Measurements from ENCODE around the gene ABLIM2. TPM values are rescaled to one million over a fixed set of nuclear protein-coding genes. Genes with fewer than 3 reads are reported as not detected.

ABLIM2 gene
- total and polyA plus RNA-seq, 2 donors (not counting 1 experiment from before 2014, with no cell fraction given), result 3.3 to 79.0 TPM

GRCh38 chr4:8103421-8104390 is 54.9 kb downstream of the ABLIM2 start:
- no peak for ATAC-seq (ENCODE audit: low read depth)
- CTCF ChIA-PET, result no interaction called here

DNA sequence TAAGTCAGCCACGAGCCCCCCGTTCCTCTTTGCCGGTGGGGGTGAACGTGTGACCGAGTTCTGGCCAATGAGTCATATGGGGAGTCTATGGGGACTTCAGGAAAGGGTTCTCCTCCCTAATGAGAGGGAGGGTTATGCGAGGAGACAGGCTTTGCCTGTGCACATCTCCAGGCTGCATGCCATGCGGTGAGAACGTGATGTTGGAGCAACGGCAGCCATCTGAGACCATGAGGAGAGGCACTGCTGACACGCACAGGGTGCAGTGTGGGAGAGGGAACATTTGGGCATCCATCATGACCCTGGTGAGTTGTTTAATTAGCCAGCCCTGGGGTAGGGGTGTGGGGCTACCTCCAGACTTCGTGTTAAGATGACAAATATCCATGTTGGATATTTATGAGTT is 55.8 kb downstream of the ABLIM2 start:
- Mint-ChIP-seq H3K27me3 (peaks cover 3% of the 10 kb centered on the region), H3K4me3 (no peak overlapping the region), H3K9me3 (ENCODE audit: insufficient read depth) (no peaks in the 10 kb centered on the region), H3K27ac (no peak overlapping the region), H3K4me1 (no peaks in the 10 kb centered on the region)
- WGBS (ENCODE audit: insufficient coverage), result 96% methylated on average over 10 of the region's 11 CpGs
- CTCF ChIA-PET, result no interaction called here
- no peaks in the 10 kb centered on the region for H3K79me2 ChIP-seq (ENCODE audit: control insufficient read depth, insufficient read depth, low read length)
- no peaks in the 10 kb centered on the region for H4K20me1 ChIP-seq (ENCODE audit: control insufficient read depth, insufficient read depth, low read length, poor library complexity, severe bottlenecking)
- POLR2A ChIA-PET, result no interaction called here
- H2AFZ ChIP-seq (ENCODE audit: insufficient read depth, low read depth, low read length, poor library complexity, severe bottlenecking), result no peak overlapping the region
- H3K36me3 ChIP-seq (replicated peaks in 1 of 2; ENCODE audit: control extremely low read depth in 1 of 2, control insufficient read depth in 1 of 2, extremely low read depth in 1 of 2, insufficient read depth in 2 of 2, low read length in 1 of 2), result no peaks in the 10 kb centered on the region
- no peak overlapping the region for H3K27ac ChIP-seq (ENCODE audit: low read length in 2 of 2)
- no peak for TF ChIP-seq EZH2 (IDR thresholded peaks at IDR 0.05; ENCODE audit: borderline replicate concordance, insufficient read depth, low read depth, low read length, poor library complexity, severe bottlenecking)
- TF ChIP-seq, protein P1, sequence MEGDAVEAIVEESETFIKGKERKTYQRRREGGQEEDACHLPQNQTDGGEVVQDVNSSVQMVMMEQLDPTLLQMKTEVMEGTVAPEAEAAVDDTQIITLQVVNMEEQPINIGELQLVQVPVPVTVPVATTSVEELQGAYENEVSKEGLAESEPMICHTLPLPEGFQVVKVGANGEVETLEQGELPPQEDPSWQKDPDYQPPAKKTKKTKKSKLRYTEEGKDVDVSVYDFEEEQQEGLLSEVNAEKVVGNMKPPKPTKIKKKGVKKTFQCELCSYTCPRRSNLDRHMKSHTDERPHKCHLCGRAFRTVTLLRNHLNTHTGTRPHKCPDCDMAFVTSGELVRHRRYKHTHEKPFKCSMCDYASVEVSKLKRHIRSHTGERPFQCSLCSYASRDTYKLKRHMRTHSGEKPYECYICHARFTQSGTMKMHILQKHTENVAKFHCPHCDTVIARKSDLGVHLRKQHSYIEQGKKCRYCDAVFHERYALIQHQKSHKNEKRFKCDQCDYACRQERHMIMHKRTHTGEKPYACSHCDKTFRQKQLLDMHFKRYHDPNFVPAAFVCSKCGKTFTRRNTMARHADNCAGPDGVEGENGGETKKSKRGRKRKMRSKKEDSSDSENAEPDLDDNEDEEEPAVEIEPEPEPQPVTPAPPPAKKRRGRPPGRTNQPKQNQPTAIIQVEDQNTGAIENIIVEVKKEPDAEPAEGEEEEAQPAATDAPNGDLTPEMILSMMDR (IDR thresholded peaks at IDR 0.05), result no peak
- no peak overlapping the region for H3K4me3 ChIP-seq (ENCODE audit: control extremely low read depth in 1 of 5, extremely low read depth in 1 of 5, insufficient read depth in 1 of 5, low read depth in 2 of 5, low read length in 4 of 5)
- intact Hi-C loops (cut with micrococcal nuclease), result no loop called here
- no peaks in the 10 kb centered on the region for H3K4me1 ChIP-seq (ENCODE audit: control insufficient read depth in 2 of 2, insufficient read depth in 2 of 2, low read length in 2 of 2)
- H3K4me2 ChIP-seq (replicated peaks; ENCODE audit: low read depth, low read length, poor library complexity, severe bottlenecking), result no peak overlapping the region
- H3K9me3 ChIP-seq (ENCODE audit: control extremely low read depth in 1 of 3, control insufficient read depth in 2 of 3, insufficient read depth in 1 of 3, low read length in 2 of 3), result peaks cover 0 to 11% (median 0%) of the 10 kb centered on the region in 3 donors
- DNase-seq (no peak), ATAC-seq (ENCODE audit: low read depth) (no peak)
- H3K9ac ChIP-seq (ENCODE audit: low read length), result no peak overlapping the region
- H3K27me3 ChIP-seq (replicated peaks in 1 of 4; ENCODE audit: control extremely low read depth in 1 of 4, control insufficient read depth in 3 of 4, insufficient read depth in 4 of 4, low read length in 3 of 4), result no peaks in the 10 kb centered on the region

More at GRCh38 chr4:8103421-8104390, 54.9 kb downstream of the ABLIM2 start:
- no peak for DNase-seq
- Histone ChIP-seq H3K27me3 (replicated peaks in 1 of 4; ENCODE audit: control extremely low read depth in 1 of 4, control insufficient read depth in 3 of 4, insufficient read depth in 4 of 4, low read length in 3 of 4) (peaks cover 0 to 3% (median 0%) of the 10 kb centered on the region in 4 experiments), H2AFZ (ENCODE audit: insufficient read depth, low read depth, low read length, poor library complexity, severe bottlenecking) (no peak overlapping the region), H3K9me3 (ENCODE audit: control extremely low read depth in 1 of 3, control insufficient read depth in 2 of 3, insufficient read depth in 1 of 3, low read length in 2 of 3) (peaks cover 0 to 13% (median 0%) of the 10 kb centered on the region in 3 donors), H3K36me3 (replicated peaks in 1 of 2; ENCODE audit: control extremely low read depth in 1 of 2, control insufficient read depth in 1 of 2, extremely low read depth in 1 of 2, insufficient read depth in 2 of 2, low read length in 1 of 2) (no peaks in the 10 kb centered on the region), H4K20me1 (ENCODE audit: control insufficient read depth, insufficient read depth, low read length, poor library complexity, severe bottlenecking) (no peaks in the 10 kb centered on the region), H3K4me1 (ENCODE audit: control insufficient read depth in 2 of 2, insufficient read depth in 2 of 2, low read length in 2 of 2) (no peaks in the 10 kb centered on the region), H3K27ac (ENCODE audit: low read length in 2 of 2) (no peak overlapping the region), H3K79me2 (ENCODE audit: control insufficient read depth, insufficient read depth, low read length) (no peaks in the 10 kb centered on the region), H3K9ac (ENCODE audit: low read length) (no peak overlapping the region), H3K4me3 (ENCODE audit: control extremely low read depth in 1 of 5, extremely low read depth in 1 of 5, insufficient read depth in 1 of 5, low read depth in 2 of 5, low read length in 4 of 5) (no peak overlapping the region), H3K4me2 (replicated peaks; ENCODE audit: low read depth, low read length, poor library complexity, severe bottlenecking) (no peak overlapping the region)
- Mint-ChIP-seq H3K4me1 (no peaks in the 10 kb centered on the region), H3K9me3 (ENCODE audit: insufficient read depth) (no peaks in the 10 kb centered on the region), H3K27ac (no peak overlapping the region), H3K4me3 (no peak overlapping the region), H3K27me3 (peaks cover 3% of the 10 kb centered on the region)
- WGBS (ENCODE audit: insufficient coverage), result 59% methylated on average over 15 of the region's 21 CpGs
- intact Hi-C loops (cut with micrococcal nuclease), result no loop called here
- POLR2A ChIA-PET, result no interaction called here
- TF ChIP-seq, protein P1 (IDR thresholded peaks at IDR 0.05), result no peak
- TF ChIP-seq EZH2 (IDR thresholded peaks at IDR 0.05; ENCODE audit: borderline replicate concordance, insufficient read depth, low read depth, low read length, poor library complexity, severe bottlenecking), result no peak
